Measurements from ENCODE around the gene KRI1.

The KRI1 gene

GRCh38 chr19:10562609-10563008, 3.2 kb downstream of the KRI1 start (continued):
- TF ChIP-seq ZFP3 (CRISPR knock-in tag; IDR thresholded peaks at IDR 0.05): no peak
- TF ChIP-seq, protein P1, sequence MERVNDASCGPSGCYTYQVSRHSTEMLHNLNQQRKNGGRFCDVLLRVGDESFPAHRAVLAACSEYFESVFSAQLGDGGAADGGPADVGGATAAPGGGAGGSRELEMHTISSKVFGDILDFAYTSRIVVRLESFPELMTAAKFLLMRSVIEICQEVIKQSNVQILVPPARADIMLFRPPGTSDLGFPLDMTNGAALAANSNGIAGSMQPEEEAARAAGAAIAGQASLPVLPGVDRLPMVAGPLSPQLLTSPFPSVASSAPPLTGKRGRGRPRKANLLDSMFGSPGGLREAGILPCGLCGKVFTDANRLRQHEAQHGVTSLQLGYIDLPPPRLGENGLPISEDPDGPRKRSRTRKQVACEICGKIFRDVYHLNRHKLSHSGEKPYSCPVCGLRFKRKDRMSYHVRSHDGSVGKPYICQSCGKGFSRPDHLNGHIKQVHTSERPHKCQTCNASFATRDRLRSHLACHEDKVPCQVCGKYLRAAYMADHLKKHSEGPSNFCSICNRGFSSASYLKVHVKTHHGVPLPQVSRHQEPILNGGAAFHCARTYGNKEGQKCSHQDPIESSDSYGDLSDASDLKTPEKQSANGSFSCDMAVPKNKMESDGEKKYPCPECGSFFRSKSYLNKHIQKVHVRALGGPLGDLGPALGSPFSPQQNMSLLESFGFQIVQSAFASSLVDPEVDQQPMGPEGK (CRISPR knock-in tag; IDR thresholded peaks at IDR 0.05; ENCODE audit: borderline replicate concordance): no peak

DNA sequence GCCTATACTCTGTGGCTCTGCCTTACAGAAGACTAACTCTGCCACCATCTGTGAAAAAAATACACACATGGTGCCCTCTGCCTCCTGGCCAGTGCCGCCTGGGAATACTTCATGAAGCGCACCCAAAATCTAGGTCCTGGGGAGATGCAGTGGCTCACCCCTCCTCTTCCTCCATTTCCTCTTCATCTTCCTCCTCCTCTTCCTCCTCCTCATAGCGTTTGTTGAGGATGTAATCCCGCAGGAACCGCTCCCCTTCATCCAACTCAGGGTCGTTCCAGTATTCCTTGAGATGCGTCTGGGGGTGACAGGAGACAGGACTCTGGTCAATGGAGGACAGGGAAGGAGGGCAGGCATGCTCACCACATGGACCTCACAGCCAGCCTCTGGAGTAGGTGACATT, 5.7 kb downstream of the KRI1 start:
- ATAC-seq: no peak
- no peak for TF ChIP-seq TOX (CRISPR knock-in tag; IDR thresholded peaks at IDR 0.05; ENCODE audit: borderline replicate concordance)
- TF ChIP-seq, protein P2, sequence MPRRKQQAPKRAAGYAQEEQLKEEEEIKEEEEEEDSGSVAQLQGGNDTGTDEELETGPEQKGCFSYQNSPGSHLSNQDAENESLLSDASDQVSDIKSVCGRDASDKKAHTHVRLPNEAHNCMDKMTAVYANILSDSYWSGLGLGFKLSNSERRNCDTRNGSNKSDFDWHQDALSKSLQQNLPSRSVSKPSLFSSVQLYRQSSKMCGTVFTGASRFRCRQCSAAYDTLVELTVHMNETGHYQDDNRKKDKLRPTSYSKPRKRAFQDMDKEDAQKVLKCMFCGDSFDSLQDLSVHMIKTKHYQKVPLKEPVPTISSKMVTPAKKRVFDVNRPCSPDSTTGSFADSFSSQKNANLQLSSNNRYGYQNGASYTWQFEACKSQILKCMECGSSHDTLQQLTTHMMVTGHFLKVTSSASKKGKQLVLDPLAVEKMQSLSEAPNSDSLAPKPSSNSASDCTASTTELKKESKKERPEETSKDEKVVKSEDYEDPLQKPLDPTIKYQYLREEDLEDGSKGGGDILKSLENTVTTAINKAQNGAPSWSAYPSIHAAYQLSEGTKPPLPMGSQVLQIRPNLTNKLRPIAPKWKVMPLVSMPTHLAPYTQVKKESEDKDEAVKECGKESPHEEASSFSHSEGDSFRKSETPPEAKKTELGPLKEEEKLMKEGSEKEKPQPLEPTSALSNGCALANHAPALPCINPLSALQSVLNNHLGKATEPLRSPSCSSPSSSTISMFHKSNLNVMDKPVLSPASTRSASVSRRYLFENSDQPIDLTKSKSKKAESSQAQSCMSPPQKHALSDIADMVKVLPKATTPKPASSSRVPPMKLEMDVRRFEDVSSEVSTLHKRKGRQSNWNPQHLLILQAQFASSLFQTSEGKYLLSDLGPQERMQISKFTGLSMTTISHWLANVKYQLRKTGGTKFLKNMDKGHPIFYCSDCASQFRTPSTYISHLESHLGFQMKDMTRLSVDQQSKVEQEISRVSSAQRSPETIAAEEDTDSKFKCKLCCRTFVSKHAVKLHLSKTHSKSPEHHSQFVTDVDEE (CRISPR knock-in tag; IDR thresholded peaks at IDR 0.05): no peak
- TF ChIP-seq CSDC2 (CRISPR knock-in tag; IDR thresholded peaks at IDR 0.05): no peak
- TF ChIP-seq OSR1 (CRISPR knock-in tag; IDR thresholded peaks at IDR 0.05): no peak
- TF ChIP-seq, protein P3, sequence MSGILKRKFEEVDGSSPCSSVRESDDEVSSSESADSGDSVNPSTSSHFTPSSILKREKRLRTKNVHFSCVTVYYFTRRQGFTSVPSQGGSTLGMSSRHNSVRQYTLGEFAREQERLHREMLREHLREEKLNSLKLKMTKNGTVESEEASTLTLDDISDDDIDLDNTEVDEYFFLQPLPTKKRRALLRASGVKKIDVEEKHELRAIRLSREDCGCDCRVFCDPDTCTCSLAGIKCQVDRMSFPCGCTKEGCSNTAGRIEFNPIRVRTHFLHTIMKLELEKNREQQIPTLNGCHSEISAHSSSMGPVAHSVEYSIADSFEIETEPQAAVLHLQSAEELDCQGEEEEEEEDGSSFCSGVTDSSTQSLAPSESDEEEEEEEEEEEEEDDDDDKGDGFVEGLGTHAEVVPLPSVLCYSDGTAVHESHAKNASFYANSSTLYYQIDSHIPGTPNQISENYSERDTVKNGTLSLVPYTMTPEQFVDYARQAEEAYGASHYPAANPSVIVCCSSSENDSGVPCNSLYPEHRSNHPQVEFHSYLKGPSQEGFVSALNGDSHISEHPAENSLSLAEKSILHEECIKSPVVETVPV (CRISPR knock-in tag; IDR thresholded peaks at IDR 0.05): no peak
- TF ChIP-seq ZFP3 (CRISPR knock-in tag; IDR thresholded peaks at IDR 0.05): no peak
- TF ChIP-seq TCF4 (CRISPR knock-in tag; IDR thresholded peaks at IDR 0.05; ENCODE audit: borderline replicate concordance): no peak
- TF ChIP-seq BACH2 (CRISPR knock-in tag; IDR thresholded peaks at IDR 0.05; ENCODE audit: borderline replicate concordance): no peak
- TF ChIP-seq ZFP30 (CRISPR knock-in tag; IDR thresholded peaks at IDR 0.05): no peak
- TF ChIP-seq ISL1 (CRISPR knock-in tag; IDR thresholded peaks at IDR 0.05): no peak
- TF ChIP-seq ZC3H10 (CRISPR knock-in tag; IDR thresholded peaks at IDR 0.05): no peak
- TF ChIP-seq SNAI2 (CRISPR knock-in tag; IDR thresholded peaks at IDR 0.05): no peak
- no peak for TF ChIP-seq ZNF70 (CRISPR knock-in tag; IDR thresholded peaks at IDR 0.05)
- TF ChIP-seq ZNF565 (CRISPR knock-in tag; conservative IDR thresholded peaks at IDR 0.05; ENCODE audit: low read depth): no peak

DNA sequence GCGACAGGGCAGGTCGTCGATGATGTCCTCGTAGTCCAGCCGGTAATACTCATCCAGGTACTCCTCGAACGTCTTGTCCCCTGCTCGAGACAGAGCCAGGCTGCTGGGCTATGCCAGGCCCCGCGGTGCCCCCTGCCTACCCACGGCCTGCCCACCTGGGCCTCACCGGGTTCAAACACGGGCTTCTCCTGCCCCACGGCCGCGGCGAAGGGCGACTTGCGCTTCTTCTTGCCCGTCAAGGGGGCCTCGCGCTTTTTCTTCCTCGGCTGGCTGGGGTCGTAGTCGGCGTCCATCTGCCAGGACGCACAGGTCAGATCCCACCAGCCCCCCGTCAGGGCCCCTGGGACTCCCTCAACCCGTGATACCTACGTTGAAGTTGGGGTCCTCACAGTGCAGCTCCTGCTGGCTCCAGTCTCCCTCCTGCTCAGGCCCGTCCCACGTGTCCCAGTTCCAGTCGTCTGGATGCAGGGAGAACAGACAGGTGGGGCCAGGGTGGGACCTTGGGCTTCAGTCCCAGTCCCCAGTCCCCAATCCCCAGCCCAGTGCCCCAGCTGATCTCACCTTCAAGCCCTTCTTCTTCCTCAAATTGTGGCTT, 8.1 kb downstream of the KRI1 start:
- TF ChIP-seq ESRRG (CRISPR knock-in tag; IDR thresholded peaks at IDR 0.05) (no peak), SNAI2 (CRISPR knock-in tag; IDR thresholded peaks at IDR 0.05) (no peak), ZFP3 (CRISPR knock-in tag; IDR thresholded peaks at IDR 0.05) (no peak), ZNF565 (CRISPR knock-in tag; conservative IDR thresholded peaks at IDR 0.05; ENCODE audit: low read depth) (no peak), PPARA (CRISPR knock-in tag; IDR thresholded peaks at IDR 0.05; ENCODE audit: borderline replicate concordance) (no peak), OSR1 (CRISPR knock-in tag; IDR thresholded peaks at IDR 0.05) (no peak), TCF4 (CRISPR knock-in tag; IDR thresholded peaks at IDR 0.05; ENCODE audit: borderline replicate concordance) (no peak), ISL1 (CRISPR knock-in tag; IDR thresholded peaks at IDR 0.05) (no peak), BACH2 (CRISPR knock-in tag; IDR thresholded peaks at IDR 0.05; ENCODE audit: borderline replicate concordance) (no peak)
- TF ChIP-seq, protein P4, sequence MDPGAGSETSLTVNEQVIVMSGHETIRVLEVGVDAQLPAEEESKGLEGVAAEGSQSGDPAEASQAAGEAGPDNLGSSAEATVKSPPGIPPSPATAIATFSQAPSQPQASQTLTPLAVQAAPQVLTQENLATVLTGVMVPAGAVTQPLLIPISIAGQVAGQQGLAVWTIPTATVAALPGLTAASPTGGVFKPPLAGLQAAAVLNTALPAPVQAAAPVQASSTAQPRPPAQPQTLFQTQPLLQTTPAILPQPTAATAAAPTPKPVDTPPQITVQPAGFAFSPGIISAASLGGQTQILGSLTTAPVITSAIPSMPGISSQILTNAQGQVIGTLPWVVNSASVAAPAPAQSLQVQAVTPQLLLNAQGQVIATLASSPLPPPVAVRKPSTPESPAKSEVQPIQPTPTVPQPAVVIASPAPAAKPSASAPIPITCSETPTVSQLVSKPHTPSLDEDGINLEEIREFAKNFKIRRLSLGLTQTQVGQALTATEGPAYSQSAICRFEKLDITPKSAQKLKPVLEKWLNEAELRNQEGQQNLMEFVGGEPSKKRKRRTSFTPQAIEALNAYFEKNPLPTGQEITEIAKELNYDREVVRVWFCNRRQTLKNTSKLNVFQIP (CRISPR knock-in tag; IDR thresholded peaks at IDR 0.05; ENCODE audit: borderline replicate concordance, low read depth): no peak
- TF ChIP-seq, protein P3 (CRISPR knock-in tag; IDR thresholded peaks at IDR 0.05): no peak
- no peak for ATAC-seq

- ATAC-seq: no peak
- TF ChIP-seq CSDC2 (CRISPR knock-in tag; IDR thresholded peaks at IDR 0.05) (no peak), GLIS3 (CRISPR knock-in tag; IDR thresholded peaks at IDR 0.05) (no peak), ZC3H10 (CRISPR knock-in tag; IDR thresholded peaks at IDR 0.05) (no peak)
These were observed 10.2 kb downstream of the KRI1 start for GRCh38 chr19:10555610-10555973.
